Endothelial cell of umbilical vein (primary cell): ENCODE measurements around the gene CT47C1.

Source experiments
- EZH2 ChIP-seq: IDR thresholded peaks from 2 replicates; pipeline ENCODE4 v1.6.1; 2012; ENCODE audit warnings: borderline replicate concordance, low read depth, mild to moderate bottlenecking, moderate library complexity, low read length, inconsistent platforms; ENCODE audit not compliant: severe bottlenecking
- FOS ChIP-seq: IDR thresholded peaks from 2 replicates; pipeline ENCODE4 v1.6.1; 2011; ENCODE audit warnings: mild to moderate bottlenecking, low read length, moderate library complexity, borderline replicate concordance; ENCODE audit not compliant: insufficient read depth
- MYC ChIP-seq: IDR thresholded peaks from one replicate; pipeline ENCODE4 v1.6.1; 2011; ENCODE audit warnings: mild to moderate bottlenecking, low read depth, low read length
- POLR2A ChIP-seq: IDR thresholded peaks from 2 replicates; pipeline ENCODE4 v1.6.1; 2012; ENCODE audit warnings: low read depth, mild to moderate bottlenecking, control low read depth, low read length
- POLR2AphosphoS5 ChIP-seq: IDR thresholded peaks from 2 replicates; pipeline ENCODE4 v1.6.1; 2012; ENCODE audit warnings: low read depth, mild to moderate bottlenecking, control low read depth, low read length, moderate library complexity; ENCODE audit not compliant: insufficient read depth
- TF ChIP-seq, protein P1 (sequence below): IDR thresholded peaks from 2 replicates; pipeline ENCODE4 v1.6.1; 2011; ENCODE audit not compliant: insufficient read depth, insufficient read length
- TF ChIP-seq, protein P2 (sequence below), 2 donors: IDR thresholded peaks; 1 replicate in 1 of 2; 2 replicates in 1 of 2; pipeline ENCODE4 v1.5.1; 2011; ENCODE audit warnings: low read length in 2 of 2, mild to moderate bottlenecking in 2 of 2, moderate library complexity in 2 of 2, control low read depth in 1 of 2, inconsistent platforms in 1 of 2, low read depth in 1 of 2; ENCODE audit not compliant: insufficient read depth in 1 of 2; ENCODE audit errors: extremely low read depth in 1 of 2

DNA sequence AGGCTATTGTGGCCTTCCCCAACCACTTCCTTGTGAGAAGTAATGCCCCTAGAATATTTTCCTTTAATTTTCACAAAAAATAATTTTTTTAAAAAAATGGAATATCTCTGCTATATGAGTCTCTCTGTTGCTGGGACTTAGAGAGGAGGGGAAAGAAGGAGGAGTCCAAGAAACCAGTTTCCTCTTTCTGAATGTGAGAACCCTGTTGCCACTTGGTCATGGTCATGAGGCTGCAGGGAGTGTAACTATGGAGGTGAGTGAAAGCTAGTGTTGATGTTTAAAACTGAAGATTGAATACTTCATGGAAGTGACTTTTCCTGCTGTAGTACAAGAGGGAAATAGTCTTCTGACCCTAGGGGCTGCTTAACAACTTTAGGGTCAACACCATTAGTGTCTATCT, 34.4 kb downstream of the CT47C1 start:
- TF ChIP-seq, protein P1, sequence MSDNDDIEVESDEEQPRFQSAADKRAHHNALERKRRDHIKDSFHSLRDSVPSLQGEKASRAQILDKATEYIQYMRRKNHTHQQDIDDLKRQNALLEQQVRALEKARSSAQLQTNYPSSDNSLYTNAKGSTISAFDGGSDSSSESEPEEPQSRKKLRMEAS: no peak
- TF ChIP-seq, protein P2, sequence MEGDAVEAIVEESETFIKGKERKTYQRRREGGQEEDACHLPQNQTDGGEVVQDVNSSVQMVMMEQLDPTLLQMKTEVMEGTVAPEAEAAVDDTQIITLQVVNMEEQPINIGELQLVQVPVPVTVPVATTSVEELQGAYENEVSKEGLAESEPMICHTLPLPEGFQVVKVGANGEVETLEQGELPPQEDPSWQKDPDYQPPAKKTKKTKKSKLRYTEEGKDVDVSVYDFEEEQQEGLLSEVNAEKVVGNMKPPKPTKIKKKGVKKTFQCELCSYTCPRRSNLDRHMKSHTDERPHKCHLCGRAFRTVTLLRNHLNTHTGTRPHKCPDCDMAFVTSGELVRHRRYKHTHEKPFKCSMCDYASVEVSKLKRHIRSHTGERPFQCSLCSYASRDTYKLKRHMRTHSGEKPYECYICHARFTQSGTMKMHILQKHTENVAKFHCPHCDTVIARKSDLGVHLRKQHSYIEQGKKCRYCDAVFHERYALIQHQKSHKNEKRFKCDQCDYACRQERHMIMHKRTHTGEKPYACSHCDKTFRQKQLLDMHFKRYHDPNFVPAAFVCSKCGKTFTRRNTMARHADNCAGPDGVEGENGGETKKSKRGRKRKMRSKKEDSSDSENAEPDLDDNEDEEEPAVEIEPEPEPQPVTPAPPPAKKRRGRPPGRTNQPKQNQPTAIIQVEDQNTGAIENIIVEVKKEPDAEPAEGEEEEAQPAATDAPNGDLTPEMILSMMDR (IDR thresholded peaks at IDR 0.05; ENCODE audit: extremely low read depth in 1 of 2, insufficient read depth in 1 of 2, low read depth in 1 of 2, low read length in 2 of 2): no peak
- no peak for TF ChIP-seq EZH2
- TF ChIP-seq POLR2A: no peak
- TF ChIP-seq POLR2AphosphoS5: no peak
- no peak for TF ChIP-seq FOS
- TF ChIP-seq MYC: no peak
